HG02798 (cell line): ENCODE data around the gene NUTF2.

Experiments used
- ATAC-seq: cut with Tn5 transposase; IDR thresholded peaks from one replicate; pipeline ENCODE4 v1.9.1; 2021; ENCODE audit warnings: mild to moderate bottlenecking; ENCODE audit not compliant: unreplicated experiment, poor library complexity

The NUTF2 gene

DNA sequence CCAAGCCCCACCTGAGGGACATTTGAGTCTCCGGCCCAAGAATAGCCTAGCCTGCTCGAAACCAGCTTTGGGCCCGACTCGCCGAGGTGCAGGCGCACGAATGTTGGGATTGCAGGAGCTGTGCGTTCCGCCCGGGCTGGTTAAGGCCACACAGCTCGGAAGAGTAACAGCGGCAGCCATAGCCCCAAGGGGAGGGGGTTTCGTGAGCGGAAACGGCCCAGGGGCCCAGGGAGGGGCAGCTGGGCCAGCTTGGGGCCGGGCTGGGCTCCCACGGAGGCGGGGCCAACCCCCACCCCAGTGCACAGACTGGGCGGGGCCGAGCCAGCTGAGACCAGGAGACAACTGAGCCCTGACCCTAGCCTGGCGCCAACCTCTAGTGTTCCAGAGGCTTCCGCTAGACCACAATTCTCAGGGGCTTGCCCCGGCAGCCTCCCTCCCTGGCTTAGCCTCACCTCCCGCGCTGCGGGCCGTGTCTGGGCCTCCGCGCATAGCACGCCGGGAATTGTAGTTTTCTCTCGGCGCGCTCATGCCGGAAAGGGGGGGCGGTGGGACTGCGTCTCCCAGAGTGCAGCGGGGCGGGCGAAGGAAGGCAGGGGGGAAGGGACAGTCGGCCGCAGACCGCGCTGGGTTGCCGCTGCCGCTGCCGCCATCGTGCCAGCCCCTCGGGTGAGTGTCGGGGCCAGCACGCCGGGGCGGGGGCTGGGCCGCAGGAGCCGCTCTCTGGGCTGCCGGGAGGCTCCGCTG lies at the start of gene NUTF2:
Gene NUTF2 (plus strand): TSS at position 614 of the 744 bp plus-strand sequence. CDS start 18,198 bp downstream, outside the sequence.
- ATAC-seq = peak; percentile 65

DNA sequence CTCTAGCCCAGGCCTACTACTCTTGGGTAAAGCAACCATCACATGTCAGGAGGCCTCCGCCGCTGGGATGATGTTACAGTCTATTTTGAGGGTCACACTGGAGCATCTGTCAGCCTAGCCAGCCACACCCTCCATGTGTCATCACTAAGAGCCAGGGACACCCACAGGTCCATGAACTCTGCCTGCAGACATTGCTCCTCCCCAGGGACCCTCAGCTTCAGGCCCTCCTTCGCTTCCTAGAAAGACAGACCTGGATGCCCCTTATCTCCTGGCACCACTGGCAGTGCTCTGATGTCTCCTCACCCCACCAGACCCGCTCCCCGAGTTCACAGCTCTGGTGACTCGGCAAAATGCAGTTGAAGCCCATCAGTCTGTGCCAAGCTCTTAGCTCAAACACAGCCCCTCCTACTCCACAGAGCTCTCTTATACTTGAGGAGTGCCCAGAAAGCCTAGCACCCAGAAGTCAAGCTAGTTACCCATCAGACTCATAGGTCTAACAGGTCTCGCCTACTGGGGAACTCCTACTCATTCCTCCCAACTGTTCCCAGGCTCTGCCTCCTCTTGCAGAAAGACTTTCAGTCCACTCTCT lies 46.3 kb upstream of the NUTF2 start:
- no peak for ATAC-seq

DNA sequence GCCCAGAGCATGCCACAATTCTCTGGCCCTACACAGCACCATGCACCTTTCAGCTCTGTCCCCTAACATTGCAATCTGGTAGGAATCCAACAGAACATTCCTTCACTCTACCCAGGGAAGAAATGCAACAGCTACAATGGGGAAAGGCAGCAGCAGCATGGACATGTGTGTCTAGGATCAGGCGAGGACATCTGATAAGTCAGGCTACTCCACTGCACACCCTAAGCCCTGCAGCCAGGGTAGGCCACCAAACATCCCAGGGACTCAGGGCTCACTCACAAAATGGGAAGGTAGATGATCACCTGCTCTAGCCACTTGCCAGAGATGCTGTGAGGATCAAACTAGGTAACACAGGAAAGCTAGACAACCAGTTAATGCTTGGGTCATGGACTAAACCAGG lies 45.5 kb upstream of the NUTF2 start:
- no peak for ATAC-seq

DNA sequence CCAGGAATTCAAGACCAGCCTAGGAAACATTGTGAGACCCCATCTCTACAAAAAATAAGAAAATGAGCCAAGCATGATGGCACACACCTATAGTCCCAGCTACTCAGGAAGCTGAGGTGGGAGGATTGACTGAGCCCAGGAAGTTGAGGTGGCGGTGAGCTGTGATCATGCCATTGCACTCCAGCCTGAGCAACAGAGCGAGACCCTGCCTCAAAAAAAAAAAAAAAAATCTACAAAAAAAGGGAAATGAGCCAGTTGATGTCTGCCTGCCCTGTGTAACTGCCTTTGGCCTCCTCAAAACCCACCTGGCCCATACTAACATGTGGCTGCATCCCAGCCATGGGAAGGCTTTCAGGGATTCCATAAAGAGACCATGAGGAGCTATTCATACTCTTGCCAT lies 44.9 kb upstream of the NUTF2 start:
- ATAC-seq = no peak

DNA sequence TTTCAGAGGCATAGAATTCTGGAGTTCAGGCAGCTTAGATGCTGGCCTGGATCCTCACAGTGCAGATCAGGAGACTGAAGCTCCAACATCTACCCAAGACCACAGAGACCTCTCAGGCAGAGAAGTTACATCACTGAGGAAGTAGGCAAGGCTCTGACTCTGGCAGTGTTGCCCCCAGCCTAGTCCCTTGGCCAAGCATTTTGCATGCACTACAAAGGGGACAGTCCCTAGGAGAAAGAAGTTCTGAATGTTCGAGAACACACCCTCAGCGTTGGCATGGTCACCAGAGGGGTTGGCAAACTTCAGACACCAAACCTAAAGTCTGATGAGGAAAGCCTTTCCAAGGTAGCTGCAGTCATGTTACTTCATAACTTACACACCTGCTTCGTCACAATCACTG lies 42.8 kb upstream of the NUTF2 start:
- no peak for ATAC-seq

DNA sequence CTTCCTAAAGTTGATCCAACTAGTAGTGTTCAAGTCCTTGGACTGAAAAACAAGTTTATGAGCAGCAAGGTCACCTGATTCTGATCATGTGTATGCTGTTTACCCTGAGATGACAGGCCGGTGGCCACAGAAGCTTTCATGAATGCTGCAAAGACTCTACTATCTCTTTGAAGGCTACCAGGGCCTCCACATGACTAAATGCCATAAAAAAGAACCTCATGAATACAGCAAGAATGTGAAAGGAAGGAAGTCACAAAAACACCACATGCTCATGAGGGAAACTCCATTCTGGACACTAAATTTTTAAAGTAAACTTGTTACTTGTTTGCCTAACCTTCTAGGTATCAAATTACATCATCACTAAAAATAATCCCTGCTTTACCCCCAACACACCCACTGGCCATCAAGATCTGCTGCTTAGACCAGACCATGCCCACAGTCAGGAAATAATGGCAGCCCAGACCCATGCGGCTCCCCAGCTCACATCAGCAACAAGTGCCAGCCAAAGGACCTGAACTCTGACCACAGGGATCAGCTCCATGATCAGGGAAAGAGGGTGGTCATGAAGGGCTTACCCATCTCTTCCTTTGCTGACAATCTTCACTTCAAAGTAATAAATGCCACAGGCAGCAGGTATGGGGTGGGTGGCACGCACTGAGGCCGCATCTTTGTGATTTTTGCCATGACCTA lies 41.7 kb upstream of the NUTF2 start:
- ATAC-seq = no peak

DNA sequence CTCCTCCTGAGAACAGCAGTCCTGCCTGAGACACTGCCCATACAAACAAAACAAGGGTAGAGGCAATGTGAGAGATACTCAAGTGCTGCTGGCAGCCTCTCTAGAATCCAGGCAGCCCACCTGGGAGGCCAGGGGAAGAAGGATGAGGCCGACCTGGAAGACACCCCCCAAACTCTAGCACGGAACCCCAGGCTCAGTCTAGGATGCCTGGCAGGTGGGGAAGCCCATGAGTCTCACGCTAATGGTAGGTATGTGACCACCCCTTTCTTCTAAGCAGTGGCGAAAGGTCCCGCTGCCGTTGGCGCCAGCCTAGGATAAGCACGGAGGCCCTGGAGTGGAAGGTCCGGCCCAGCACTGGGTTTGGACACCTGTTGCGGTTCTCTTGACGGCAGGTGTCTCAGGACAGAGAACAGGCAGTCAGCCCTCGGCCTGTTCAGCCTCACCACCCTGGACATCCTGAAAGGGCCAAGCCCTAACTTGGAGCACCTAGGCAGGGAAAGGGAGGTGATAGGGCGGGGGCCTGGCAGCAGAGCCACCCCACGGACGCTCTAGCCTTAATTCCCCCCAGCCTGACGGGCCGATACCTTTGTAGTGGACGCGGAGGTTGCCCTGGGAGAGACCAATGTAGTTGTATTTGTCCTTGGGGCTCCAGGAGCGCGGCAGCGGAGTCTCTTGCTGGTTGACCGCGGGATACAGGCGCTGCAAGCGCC lies 40.9 kb upstream of the NUTF2 start:
- no peak for ATAC-seq

DNA sequence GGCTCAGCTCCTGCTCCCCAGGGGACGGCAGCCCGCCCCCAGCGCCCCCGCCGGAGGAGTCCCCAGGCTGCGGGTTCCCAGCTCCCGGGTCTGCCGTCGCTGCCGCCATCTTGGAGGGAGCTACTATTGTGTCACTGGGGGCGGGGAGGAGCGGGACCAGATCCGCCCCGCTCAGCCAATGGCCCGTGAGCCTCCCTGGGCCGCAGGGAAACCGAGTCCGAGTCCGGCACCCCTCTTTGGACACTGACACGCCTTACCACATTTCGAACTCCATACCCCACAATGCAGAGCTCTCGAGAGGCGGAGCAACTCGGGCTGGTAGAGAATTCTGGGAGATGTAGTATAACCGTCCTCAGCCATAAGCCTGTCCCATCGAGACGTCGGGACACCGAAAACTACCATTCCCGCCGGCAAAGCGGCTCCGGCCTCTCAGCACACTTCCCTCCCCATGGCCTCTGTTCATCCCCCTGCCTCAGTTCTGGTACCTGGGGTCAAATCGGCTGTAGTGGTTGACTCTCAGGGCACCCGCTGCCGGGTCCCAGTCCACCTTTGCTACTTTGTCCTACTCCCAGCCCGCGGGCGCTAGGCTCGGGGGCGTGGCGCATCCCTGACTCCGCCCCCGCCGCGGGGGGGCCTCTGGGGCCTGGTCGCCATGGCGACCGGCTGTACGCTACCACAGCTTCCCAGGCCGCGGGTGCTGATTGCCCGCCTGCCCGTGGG lies 40.1 kb upstream of the NUTF2 start, which contains the start of the genes RANBP10 and TSNAXIP1:
Gene RANBP10 (minus strand): TSS at position 133 of the 720 bp plus-strand sequence. CDS start 24 bp downstream, at position 109.
Gene TSNAXIP1 (plus strand): TSS at position 462 of the 720 bp plus-strand sequence. CDS start 261 bp downstream, outside the sequence.
- ATAC-seq = peak; percentile 93

DNA sequence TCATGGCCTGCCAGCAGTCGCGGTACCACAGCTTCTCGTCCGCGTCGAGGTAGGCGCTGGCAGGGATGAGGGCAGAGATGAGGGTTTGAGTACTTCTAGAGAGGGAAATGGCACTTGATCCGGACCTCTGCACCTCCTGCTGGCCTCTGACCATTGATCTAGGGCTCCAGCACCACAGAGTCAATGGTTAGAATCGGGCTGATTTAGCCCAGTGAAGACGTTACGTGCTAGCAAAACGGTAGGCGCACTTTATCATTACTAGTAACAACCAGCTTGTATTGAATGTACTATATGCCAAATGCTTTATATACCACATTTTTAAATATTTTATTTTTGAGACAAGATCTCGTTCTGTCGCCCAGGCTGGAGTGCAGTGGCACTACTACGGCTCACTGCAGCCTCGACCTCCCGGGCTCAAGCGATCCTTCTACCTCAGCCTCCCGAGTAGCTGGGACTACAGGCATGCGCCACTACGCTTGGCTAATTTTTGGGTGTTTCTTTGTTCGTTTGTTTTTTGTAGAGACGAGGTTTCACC lies 39.5 kb upstream of the NUTF2 start:
- ATAC-seq = no peak

DNA sequence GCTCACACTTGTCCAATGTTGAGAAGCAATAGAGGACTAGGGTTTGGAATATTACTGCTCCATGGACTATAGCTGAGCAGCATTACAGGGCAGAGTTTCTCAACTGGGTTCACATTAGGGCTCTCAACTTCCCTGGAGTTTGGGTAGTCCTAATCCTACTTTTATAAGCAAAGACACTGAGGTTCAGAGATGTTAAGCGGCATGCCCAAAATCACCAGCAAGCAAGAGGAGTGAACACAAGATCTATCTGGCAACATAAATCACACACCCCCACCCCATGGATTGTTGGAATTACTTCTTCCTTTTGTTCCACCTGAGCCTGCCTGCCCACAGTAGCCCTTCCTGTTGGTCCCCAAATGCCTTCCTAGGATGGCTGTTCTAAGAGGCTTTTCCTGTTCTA lies 34.8 kb upstream of the NUTF2 start:
- ATAC-seq = no peak

DNA sequence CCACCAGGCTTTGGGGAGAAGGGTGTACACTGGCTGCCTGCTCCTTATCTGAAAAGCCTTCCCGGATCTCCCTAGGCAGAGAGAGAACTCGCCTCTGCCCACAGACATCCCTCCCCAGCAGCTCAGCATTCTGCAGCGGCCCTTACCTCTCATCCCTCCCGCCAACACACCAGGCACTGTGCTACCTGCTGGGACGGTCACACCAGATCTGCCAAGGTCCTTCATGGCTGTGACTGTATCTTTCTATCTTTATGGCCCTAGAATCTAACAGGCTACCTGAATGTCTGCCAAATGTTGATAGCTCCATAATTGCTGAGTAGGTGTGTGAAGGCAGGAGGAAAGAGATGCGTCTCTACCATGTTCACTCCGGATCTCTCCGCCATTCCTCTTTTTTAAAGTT lies 32.2 kb upstream of the NUTF2 start:
- no peak for ATAC-seq

DNA sequence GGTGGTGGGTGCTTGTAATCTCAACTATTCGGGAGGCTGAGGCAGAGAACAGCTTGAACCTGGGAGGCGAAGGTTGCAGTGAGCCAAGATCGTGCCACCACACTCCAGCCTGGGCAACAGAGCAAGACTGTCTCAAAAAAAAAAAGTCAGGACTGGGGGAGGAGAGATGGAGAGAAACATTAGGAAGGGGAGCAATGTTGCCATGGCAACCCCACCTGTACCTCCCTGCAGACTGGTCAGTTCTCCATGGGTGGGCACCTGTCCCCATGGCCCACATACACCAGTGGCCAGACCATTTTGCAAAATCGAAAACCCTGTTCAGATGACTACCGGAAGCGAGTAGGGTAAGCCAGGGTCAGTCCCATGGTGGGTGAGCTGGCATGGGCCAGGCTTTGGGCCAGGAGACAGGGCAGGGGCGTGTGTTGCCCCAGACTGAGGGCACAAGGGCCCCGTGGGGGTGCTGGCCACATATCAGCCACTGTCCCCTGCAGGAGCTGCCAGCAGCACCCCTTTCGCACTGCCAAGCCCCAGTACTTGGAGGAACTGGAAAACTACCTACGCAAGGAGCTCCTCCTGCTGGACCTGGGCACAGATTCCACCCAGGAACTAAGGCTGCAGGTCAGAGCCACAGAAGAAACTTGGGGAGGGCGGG lies 26.0 kb upstream of the NUTF2 start:
- no peak for ATAC-seq

DNA sequence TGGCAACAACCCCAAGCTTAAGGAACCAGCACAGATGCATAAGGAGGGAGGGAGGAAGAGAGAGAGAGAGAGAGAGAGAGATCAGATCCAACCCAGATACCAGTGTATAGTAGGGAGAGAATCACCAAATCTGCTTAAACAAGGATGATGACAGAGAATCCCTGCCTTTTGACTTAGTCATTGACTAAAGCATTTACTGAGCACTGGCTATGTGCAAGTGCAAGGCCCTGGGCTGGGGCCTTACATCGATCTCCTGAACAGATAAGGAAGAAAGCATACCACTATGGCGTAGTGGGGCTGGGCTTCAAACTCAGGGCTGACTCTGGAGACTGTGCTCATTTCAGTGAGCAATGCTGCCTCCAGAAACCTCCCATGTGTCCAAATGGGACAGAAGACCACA lies 24.2 kb upstream of the NUTF2 start:
- no peak for ATAC-seq

DNA sequence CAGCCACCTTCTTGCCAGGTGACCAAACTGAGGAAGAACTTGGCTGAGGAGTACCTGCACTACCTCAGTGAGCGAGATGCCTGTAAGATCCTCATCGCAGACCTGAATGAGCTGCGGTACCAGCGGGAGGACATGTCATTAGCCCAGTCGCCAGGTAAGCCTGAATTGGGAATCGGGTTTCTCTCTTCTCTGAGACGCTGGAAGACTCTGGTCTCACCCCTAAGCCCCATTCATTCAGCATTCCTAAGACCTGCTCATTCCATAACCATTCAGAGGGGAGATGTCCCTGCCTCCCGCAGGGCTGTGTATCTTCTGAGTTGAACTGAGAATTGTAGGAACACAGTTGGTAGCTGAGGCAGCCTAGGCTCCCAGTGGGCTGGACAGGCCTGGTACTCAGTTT lies 21.6 kb upstream of the NUTF2 start:
- no peak for ATAC-seq

DNA sequence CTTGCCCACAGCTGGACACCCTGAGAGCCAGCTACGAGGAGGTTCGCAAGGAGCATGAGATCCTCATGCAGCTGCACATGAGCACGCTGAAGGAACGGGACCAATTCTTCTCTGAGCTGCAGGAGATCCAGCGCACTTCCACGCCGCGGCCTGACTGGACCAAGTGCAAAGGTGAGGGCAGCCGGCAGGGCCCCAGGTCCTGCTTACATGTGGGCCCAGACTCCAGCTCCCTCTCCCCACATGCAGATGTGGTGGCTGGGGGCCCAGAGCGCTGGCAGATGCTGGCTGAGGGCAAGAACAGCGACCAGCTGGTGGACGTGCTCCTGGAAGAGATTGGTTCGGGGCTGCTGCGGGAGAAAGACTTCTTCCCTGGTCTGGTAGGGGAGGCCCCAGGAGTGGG lies 20.8 kb upstream of the NUTF2 start:
- no peak for ATAC-seq

DNA sequence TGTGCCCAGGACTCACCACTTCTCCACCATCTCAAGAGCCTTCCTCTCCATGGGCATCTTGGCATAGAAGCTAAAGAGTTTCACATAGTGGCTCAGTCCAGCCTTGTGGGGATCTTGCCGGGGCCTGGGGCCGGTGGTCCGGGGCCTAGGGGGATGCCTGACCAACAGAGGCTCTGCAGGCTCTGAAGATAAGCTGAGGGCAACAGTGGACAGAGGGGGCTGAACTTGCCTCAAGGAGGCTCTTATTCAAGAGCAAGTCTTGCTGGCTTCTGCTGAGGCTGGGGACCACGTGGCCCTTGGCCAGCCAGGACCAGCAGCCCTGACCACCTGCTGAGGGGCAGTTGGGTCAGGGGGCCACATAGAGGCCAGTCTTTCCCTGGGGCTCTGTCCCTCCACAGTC lies 18.1 kb upstream of the NUTF2 start:
- no peak for ATAC-seq

DNA sequence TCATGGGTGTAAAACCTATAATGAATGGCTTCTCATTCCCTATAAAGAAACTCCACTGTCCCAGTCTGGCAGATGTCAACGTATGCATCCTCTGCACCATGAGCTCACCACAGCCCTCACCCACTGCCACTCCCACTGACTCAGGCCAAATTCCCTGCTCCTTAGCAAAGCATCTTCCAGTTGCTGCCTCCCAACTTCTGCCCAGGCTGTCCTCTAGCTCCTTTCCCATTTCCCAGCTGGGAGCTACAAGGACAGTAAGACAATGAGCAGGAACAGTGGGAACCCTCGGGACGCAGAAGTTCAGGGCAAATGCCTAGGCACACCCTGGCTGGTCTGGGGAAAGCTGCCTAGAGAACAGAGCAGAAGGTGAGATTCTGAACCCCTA lies 13.7 kb upstream of the NUTF2 start:
- no peak for ATAC-seq

DNA sequence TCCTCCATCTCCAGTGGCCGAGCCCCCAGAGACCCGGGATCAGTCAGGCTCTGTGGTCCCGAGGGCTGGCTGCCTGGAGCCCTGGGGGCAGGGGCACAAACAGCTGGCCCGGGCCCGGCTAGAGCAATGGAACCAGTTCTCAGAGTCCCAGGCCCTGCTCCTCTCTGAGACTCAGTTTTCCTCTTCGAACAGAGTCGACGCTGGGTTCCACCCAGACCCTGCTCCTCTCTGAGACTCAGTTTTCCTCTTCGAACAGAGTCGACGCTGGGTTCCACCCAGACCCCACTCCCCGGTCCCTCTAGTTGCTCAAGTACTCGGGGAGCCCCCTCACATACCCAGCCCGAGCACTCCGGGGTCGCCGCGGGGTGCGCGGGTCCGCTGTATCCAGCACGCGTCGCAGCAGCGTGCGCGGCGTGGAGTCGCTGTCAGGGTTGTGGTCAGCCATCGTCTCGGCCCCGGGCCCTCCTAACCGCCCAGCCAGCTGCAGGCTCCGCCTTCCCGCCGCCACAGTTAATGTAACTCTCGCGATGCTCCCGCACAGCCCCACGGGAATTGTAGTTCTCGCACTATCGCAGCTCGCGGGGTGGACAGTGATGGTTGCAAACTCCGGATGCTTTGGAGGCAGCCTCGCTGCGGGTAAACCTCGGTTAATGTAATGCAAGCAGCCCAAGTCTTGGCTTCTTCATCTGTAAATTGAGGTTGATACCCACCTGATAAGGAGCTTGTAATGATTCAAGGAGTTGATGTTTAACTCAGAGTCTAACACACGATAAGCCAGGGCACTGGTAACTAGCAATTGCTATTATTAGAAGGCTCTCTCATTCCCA lies 13.1 kb upstream of the NUTF2 start:
- ATAC-seq = peak; percentile 99

DNA sequence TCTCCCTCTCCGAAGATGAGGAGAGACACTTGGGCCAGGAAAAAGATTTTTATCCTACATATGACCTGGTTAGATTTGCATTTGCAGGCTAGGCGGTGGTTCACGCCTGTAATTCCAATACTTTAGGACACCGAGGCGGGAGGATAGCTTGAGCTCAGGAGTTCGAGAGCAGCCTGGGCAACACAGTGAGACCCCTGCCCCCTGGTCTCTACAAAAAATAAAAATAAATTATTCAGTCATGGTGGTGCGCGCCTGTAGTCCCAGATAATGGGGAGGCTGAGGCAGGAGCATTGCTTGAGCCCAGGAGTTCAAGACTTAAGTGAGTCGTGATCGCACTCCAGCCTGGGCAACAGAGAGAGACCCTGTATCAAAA lies 12.5 kb upstream of the NUTF2 start:
- no peak for ATAC-seq
